Renal pelvis (tissue), 3 donors: ENCODE measurements around the gene IL11RA. TPM values are rescaled to one million over a fixed set of nuclear protein-coding genes. Genes with fewer than 3 reads are reported as not detected.

ENCODE experiments used
- polyA plus RNA-seq, 3 donors: library from polyadenylated mRNA; unstranded; fragments of 120-200 nt; gene quantifications; one replicate each; pipeline ENCODE4 v1.2.1, GENCODE V29; 2013; ENCODE audit not compliant: insufficient read length in 3 of 3

Gene IL11RA
- polyA plus RNA-seq, 3 donors, result 64.0 to 81.4 (median 71.6) TPM

Other genes starting within 250 kb of the IL11RA start
- gene FAM219A, start 193.6 kb upstream of the IL11RA start, polyA plus RNA-seq, result 10 to 100 TPM; 13.3 to 15.6 (median 14.1) TPM
- 1 to 10 TPM; 1.5 to 4.4 (median 3.8) TPM for gene DNAI1, start 193.4 kb upstream of the IL11RA start, polyA plus RNA-seq
- 1 to 10 TPM in 2 of 3 donors, under 1 TPM in 1; 0.83 to 2.5 (median 2.4) TPM for gene ENHO, start 129.2 kb upstream of the IL11RA start, polyA plus RNA-seq
- gene CNTFR, start 62.5 kb upstream of the IL11RA start, polyA plus RNA-seq, result 10 to 100 TPM; 31.6 to 48.1 (median 45.5) TPM
- gene RPP25L, start 40.1 kb upstream of the IL11RA start, polyA plus RNA-seq, result 10 to 100 TPM; 31.1 to 35.4 (median 35.0) TPM
- gene DCTN3, start 31.7 kb upstream of the IL11RA start, polyA plus RNA-seq, result 100 to 1,000 TPM in 2 of 3 donors, 10 to 100 TPM in 1; 98.7 to 105 (median 103) TPM
- under 1 TPM; 0.14 to 0.27 (median 0.16) TPM for gene ARID3C, start 23.1 kb upstream of the IL11RA start, polyA plus RNA-seq
- 10 to 100 TPM; 52.7 to 58.7 (median 56.3) TPM for gene SIGMAR1, start 14.4 kb upstream of the IL11RA start, polyA plus RNA-seq
- gene GALT, start 5.5 kb upstream of the IL11RA start, polyA plus RNA-seq, result 10 to 100 TPM; 73.8 to 83.4 (median 83.2) TPM
- gene CCL27, start 10.5 kb downstream of the IL11RA start, polyA plus RNA-seq, result under 1 TPM; 0.37 to 0.95 (median 0.95) TPM
- gene CCL19, start 39.1 kb downstream of the IL11RA start, polyA plus RNA-seq, result under 1 TPM in 1 of 3 donors, not detected in 2; 0.19 TPM
- 10 to 100 TPM; 10.1 to 50.9 (median 12.5) TPM for gene CCL21, start 58.0 kb downstream of the IL11RA start, polyA plus RNA-seq